Renal cortical epithelial cell (primary cell): ENCODE data around the gene MAP1B. TPM values are rescaled to one million over a fixed set of nuclear protein-coding genes. Genes with fewer than 3 reads are reported as not detected.
A peak's percentile ranks its signal among the peaks of the same experiment; 100 is the strongest.
"Not testable (repeated sequence)": the region's sequence is repeated elsewhere in the genome, so short reads cannot be mapped to it uniquely, and the experiment has no call there.

Experiments used
- DNase-seq: peaks from one replicate; pipeline ENCODE4 v3.0.0-alpha.2; 2011; ENCODE audit warnings: low read depth
- total RNA-seq: library from RNA; depleted of rRNA; stranded (reverse); fragments of >200 nt; gene quantifications from 2 replicates; pipeline ENCODE4 v1.2.3, GENCODE V29; 2014

MAP1B gene
- total RNA-seq, 1 donor from 2014 or later, result 156 TPM

DNA sequence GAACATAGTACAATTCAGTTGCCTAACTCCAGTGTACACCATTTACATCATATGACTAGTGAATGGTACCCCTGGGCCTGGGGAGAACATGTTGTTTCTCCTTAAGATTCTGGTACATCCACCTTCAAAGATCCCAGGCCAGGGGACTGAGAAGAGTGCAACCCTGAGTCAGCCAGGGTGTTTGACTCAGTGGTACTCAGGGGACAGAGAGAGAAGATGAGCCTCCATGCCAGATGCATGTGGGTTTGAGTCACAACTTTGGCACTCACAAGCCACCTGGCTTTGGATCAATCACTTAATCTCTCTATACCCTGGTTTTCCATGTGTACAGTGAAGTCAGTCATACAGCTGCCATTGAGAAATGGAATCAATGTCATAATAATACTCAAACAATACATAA is 53.7 kb downstream of the MAP1B start:
- no peak for DNase-seq

- DNase-seq, result no peak
Observed at GRCh38 chr5:72161951-72162350, 54.7 kb downstream of the MAP1B start.

- DNase-seq, result no peak
Observed at GRCh38 chr5:72163349-72163983, 56.2 kb downstream of the MAP1B start.

DNA sequence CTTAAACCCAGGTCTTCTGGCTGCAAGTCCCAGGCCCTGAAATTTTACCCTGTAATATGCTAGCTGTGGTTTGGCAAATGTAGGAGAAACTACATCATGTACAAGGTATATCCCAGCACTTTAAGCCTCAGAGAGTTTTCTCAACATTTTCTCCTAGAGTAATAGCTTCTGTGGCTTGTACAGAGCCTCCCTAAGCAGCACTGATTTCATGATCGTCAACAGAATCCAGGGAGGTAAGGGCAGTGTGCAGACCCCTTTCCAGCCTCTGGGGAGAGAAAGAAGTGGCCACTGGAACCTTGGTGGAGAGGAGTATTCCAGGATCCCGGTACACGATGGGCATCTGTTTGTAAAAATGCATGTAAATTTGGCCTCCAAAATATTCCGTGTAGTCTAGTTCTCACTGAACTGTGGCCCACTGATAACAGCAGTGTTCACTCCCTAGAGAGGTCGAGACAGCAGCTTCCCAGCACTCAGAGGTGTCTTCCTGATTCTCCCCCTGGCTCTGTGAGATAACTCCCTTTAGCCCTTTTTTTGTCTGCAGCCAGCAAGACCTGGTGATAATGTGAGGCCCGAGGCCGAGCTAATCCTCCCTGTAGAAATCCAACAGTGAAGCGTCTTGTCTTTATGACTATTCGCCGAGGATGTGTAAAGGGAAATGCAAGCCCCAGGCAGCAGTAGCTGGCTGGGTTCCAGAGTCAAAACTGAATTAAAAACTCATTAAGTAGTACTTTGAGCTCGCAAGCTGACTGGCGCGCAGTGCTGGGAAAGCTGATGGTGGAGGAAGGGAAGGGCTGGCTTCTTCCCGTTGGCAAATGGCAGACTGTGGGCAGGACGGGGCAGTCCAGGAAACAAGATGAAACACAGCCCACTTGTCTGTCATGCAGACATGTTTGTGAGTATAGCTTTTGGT is 59.0 kb downstream of the MAP1B start:
- peak; percentile 90 for DNase-seq

DNA sequence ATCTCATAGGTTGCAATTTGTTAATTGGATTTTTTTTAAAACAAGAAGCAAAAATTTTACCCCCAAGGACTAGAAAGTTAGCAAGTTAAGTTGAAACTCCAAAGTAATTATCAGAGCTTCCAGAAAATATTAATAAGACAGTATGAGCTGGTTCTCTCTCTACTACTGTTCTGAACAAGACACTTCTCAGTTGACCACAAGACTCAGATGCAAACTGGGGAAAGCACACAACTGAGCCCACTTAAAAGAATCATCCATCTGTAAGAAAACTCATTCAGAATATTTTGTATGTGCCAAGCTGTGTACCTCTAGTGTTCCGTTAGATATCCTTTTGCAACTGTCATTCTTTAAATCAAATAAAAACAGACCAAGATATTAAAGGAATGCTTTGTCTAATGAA is 60.0 kb downstream of the MAP1B start:
- DNase-seq, result no peak

GRCh38 chr5:72167804-72168203 is 60.5 kb downstream of the MAP1B start:
- no peak for DNase-seq

- DNase-seq, result no peak
Observed at GRCh38 chr5:72170101-72170500, 62.8 kb downstream of the MAP1B start.

DNA sequence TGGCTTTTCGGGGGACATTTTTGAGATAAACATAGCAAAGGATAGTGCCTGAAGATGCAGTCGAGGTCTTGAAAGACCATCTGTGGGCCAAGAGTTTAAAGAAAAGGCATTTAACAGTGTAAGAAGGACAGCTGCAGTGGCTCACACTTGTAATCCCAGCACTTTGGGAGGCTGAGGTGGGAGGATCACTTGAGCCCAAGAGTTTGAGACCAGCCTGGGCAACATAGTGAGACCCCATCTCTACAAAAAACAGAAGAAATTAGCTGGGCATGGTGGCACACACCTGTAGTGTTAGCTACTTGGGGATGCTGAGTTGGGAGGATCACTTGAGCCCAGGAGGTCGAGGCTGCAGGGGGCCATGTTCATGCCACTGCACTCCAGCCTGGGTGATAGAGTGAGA is 63.9 kb downstream of the MAP1B start:
- not testable (repeated sequence) for DNase-seq

DNA sequence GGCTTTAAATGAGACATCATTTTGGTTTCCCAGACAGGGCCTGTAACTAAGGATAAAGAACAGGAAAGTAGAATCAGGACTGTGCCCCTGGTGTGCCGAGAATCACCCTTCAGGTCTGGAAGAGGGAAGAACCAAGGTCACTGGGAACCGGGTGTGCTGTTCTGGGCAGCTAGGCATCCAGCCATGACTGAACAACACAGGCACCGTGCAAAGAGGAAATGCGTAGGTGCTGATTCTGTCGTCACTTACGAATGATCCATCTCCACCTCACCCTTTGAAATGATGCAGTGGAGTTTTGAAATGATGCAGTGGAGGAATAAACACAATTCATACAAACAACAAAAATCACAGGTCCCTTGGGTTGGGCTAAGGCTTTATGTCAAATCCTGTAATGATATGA is 64.4 kb downstream of the MAP1B start:
- DNase-seq, result no peak

GRCh38 chr5:72172786-72173185 is 65.5 kb downstream of the MAP1B start:
- no peak for DNase-seq

DNA sequence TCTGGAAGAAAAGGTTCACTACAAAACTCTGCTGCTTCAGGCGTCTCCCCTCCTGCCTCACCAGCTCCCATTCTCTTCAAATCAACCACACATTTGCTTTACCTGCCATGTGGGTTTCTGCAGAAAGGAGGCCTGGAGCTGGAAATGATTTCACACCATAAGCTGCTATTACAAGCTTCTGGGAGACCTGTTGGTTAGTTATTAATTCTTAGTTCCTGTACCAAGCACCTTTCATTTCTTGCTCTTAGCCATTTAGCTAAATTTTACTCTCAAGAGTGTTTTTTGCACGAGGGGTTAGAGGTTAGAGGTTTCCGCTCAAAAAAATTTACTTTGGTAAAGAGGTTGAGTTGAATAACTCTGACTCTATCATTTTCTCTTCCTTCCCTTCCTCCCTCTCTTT is 70.3 kb downstream of the MAP1B start:
- peak; percentile 72 for DNase-seq

- peak; percentile 70 for DNase-seq
Observed at GRCh38 chr5:72179028-72179815, 71.9 kb downstream of the MAP1B start.

DNA sequence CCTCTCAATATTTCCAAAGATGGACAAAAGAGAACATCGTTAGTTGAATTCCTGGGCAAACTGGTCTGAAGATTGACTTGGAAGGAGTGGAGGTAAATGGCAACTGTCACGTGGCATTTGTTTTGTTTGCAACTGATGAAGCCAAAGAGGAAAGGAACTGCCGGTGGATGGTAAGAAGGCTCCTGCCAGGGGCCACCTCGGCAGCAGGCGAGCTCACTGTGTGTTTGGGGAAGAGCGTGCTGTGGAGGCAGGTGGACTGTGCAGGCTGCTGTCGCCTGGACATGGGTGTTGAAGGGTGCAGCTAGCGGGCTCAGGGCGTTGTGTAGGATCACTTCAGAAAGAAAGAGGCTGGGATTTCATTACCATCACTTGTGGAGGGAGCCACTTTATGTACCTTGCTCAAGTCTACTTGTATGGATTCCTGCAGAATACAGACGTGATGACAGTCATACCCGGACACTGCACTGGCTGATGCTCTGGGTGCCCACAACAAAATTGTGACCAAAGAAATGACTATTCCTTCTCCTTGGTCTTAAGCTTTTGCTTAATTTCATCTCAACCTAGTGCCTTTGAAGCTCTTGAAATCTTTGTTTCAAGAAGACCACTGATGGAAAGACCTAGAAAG is 72.7 kb downstream of the MAP1B start:
- DNase-seq, result no peak

- no peak for DNase-seq
Observed at GRCh38 chr5:72180925-72181324, 73.7 kb downstream of the MAP1B start.

DNA sequence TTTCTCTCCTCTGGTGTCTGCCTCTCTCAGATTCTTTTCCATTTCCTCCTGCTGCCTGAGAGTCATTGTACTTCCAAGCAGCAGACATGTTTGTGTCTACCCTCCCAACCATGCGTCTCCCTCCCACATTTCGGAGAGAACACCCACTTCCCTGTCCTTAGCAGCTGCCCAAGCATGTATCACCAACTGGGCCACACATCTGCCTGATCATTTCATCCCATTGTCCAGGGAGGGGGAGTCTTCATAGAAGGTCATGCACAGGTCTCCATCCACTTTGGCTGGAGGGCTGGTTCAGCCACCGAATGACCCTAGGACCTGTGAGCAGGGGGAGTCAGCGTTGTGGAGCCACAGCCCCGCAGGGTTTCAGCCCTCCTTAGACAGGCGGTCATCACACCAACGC is 75.4 kb downstream of the MAP1B start:
- DNase-seq, result no peak

- DNase-seq, result no peak
Observed at GRCh38 chr5:72183101-72183520, 75.8 kb downstream of the MAP1B start.

DNA sequence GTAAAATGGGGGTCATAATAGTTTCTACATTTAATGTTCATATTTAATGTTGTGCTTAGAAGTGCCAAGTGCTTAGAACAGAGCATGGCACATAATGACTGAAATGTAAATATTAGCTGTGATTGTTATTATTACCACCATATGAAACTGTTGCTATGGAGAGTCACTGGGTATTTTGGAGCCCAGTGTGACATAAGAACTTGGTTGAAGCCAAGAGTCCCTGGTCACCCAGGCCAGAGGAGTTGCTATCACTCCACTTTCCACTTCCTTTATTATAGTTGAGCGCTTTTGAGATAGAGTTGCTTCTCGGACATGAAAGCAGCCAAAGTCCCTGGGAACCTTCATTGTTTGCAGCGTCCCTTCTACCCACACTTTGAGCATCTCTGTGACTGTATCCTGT is 77.1 kb downstream of the MAP1B start:
- DNase-seq, result no peak

DNA sequence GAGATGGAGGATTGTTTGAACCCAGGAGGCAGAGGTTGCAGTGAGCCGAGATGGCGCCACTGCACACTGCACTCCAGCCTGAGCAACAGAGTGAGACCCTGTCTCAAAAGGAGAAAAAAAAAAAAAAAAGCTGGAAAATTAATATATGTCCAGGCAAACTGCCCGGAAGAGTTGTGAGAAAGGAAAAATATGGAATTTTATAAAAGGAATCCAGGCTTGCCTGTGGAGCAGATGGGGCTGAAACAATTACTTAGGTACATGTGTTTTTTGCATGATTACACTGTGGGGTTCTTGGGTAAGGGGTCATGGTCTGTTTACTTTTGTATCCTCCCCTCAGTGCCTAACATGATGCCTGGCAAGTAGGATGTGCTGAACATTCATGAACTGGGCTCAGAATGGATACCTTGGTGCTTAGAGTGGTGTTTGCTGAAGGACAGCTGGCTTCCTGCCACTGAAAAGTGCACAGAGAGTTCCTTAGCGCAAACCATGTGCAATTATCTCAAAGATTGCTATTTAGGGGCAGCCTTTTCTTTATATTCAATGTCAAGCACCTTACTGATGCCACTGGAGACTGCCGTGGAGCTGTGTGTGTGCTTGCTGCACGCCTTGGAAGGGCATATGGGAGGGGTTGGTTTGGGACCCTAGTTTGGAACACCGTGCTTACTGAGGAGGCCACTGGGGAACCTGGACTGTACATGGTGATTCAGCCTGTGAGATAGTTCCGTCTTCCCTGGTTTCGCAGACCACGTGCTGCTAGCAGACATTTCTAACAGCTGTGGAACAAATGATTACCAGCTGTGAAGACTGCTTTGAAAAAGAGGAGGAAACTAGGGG is 78.4 kb downstream of the MAP1B start:
- no peak for DNase-seq

- DNase-seq, result no peak
Observed at GRCh38 chr5:72187388-72188075, 80.3 kb downstream of the MAP1B start.

GRCh38 chr5:72188166-72188565 is 80.9 kb downstream of the MAP1B start:
- peak; percentile 17 for DNase-seq
